ENCODE data around the gene MTF2. TPM values are rescaled to one million over a fixed set of nuclear protein-coding genes. Genes with fewer than 3 reads are reported as not detected.

MTF2 gene
- total and polyA plus RNA-seq, 9 donors, result 9.7 to 27.4 (median 21.3) TPM

- intact Hi-C loops (cut with DNase I), result loop anchor here in 1 of 4 donors (2.0 kb wide), 1 partner anchor 101 kb away; the partner anchor contains the start of gene MTF2
- 0 to 1% (median 0%) methylated on average over 66 to 78 of the region's 78 CpGs for WGBS, 3 donors
- no peaks in the 10 kb centered on the region for H3K27me3 ChIP-seq
Measured at GRCh38 chr1:93179886-93180722, 101.0 kb downstream of the MTF2 start, which contains the start of gene TMED5. Gene TMED5, minus strand, starts transcription at chr1:93180413. Its CDS starts 171 bp downstream, at chr1:93180242.

DNA sequence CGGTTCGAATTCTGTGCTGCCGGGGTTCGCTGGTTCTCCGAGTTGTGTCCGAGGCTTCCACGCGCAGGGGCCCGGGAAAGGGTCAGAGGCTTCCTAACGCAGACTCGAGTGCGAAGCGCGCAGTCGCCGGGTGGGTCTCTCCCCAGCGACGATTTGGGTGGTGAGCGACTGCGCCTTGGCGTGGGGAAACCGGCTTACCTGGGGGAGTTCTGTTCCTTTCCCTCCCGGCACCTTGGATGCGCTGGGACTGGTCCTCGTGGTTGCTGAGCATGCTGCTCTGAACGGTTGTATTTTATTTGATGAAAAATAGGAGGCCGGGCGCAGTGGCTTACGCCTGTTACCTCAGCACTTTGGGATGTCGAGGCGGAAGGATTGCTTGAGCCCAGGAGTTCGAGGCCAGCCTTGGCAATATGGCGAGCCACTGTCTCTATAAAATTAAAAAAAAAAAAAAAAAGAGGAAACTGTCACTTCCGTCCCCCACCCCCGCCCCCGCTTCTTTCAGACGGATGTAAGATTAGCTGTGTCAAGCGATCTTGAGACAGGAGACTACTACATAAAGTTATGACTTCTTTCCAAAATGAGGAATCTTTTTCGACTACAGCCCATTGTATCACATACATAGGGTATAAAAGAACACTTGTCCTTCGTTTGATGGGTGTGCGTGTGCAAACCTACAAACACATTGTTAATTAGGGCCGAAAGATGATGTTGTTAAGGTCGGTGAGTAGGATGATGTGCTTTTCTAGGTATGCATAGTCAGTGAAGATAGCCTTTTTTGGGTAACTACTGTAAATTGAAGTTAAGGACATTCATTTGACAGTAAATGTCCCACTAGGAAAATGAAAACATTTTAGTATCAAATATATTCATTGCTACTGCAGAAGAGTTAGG, 101.9 kb downstream of the MTF2 start, which contains the start of gene CCDC18:
Gene CCDC18 (plus strand): TSS at position 2 of the 891 bp plus-strand sequence. CDS start 2,638 bp downstream, outside the sequence.
- peaks cover 5% of the 10 kb centered on the region for H3K4me1 ChIP-seq (ENCODE audit: insufficient read depth)
- H3K4me3 ChIP-seq, result peak within 1 kb of the TSS; percentile 91
- no peak for DNase-seq
- no peak for TF ChIP-seq CTCF (IDR thresholded peaks at IDR 0.05)
- no peak for TF ChIP-seq POLR2A (IDR thresholded peaks at IDR 0.05)
- TF ChIP-seq EP300 (IDR thresholded peaks at IDR 0.05), result no peak
- no peaks in the 10 kb centered on the region for H3K27me3 ChIP-seq
- peak within 1 kb of the TSS; percentile 82 to 100 for H3K27ac ChIP-seq
- H3K36me3 ChIP-seq, result no peaks in the 10 kb centered on the region
- intact Hi-C loops (cut with DNase I), result loop anchor here in 1 of 4 donors (2.0 kb wide), 1 partner anchor 102 kb away; the partner anchor contains the start of gene MTF2
- H3K9me3 ChIP-seq, result no peaks in the 10 kb centered on the region
- WGBS, 3 donors, result 2 to 5% (median 3%) methylated on average over 24 to 43 of the region's 43 CpGs

More at GRCh38 chr1:93179886-93180722, 101.0 kb downstream of the MTF2 start, which contains the start of gene TMED5:
- H3K4me1 ChIP-seq (ENCODE audit: insufficient read depth), result peaks cover 5% of the 10 kb centered on the region
- H3K36me3 ChIP-seq, result no peaks in the 10 kb centered on the region
- H3K4me3 ChIP-seq, result peak within 1 kb of the TSS; percentile 91
- DNase-seq, result peak; percentile 97 to 98 (median 98)
- H3K9me3 ChIP-seq, result no peaks in the 10 kb centered on the region
- peak within 1 kb of the TSS; percentile 82 to 100 for H3K27ac ChIP-seq
- TF ChIP-seq POLR2A (IDR thresholded peaks at IDR 0.05) (peak; percentile 96), CTCF (IDR thresholded peaks at IDR 0.05) (peak in 2 of 3 donors; percentile 49 to 60), EP300 (IDR thresholded peaks at IDR 0.05) (no peak)

DNA sequence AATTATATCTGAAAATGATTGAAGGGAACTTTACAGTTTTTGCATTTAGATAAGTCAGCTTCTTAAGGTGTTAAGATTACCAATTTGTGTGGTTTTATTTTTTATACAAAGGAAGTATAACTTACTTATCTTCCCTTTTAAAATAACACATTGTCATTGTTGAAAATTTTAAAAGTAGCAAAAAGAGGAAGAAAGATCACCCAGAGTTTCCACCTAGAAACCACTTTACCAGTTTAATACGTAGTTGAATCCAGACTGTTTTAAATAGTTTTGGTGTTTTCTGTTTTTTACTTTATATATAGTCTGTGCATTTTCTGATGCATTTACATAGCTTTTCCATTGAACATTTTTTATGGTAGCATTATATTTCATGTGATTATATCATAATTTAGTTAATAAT, 107.6 kb downstream of the MTF2 start:
- TF ChIP-seq EP300 (IDR thresholded peaks at IDR 0.05), result no peak
- TF ChIP-seq CTCF (IDR thresholded peaks at IDR 0.05), result no peak
- no peak for TF ChIP-seq POLR2A (IDR thresholded peaks at IDR 0.05)
- no peaks in the 10 kb centered on the region for H3K9me3 ChIP-seq
- no peak overlapping the region for H3K27ac ChIP-seq
- intact Hi-C loops (cut with DNase I), result no loop called here
- H3K4me3 ChIP-seq, result no peak overlapping the region
- DNase-seq, result no peak
- no peaks in the 10 kb centered on the region for H3K27me3 ChIP-seq
- no peaks in the 10 kb centered on the region for H3K4me1 ChIP-seq (ENCODE audit: insufficient read depth)
- WGBS, 3 donors, result 92 to 96% (median 95%) methylated on average over 1 of the region's 1 CpG
- no peaks in the 10 kb centered on the region for H3K36me3 ChIP-seq

Other genes starting within 250 kb of the MTF2 start
- gene RPL5, start 247.2 kb upstream of the MTF2 start, total RNA-seq, result 1,000 to 10,000 TPM; 1,987 to 4,964 (median 2,752) TPM
- gene RPL5, start 247.2 kb upstream of the MTF2 start, polyA plus RNA-seq, result 1,000 to 10,000 TPM; 3,513 to 4,311 TPM
- gene DIPK1A, start 117.8 kb upstream of the MTF2 start, total RNA-seq, result 10 to 100 TPM in 2 of 7 donors, 1 to 10 TPM in 5; 5.1 to 11.9 (median 8.6) TPM
- 10 to 100 TPM in 1 of 2 donors, 1 to 10 TPM in 1; 4.7 to 15.4 TPM for gene DIPK1A, start 117.8 kb upstream of the MTF2 start, polyA plus RNA-seq
- gene TMED5, start 101.1 kb downstream of the MTF2 start, total RNA-seq, result 10 to 100 TPM; 27.7 to 51.0 (median 37.1) TPM
- gene TMED5, start 101.1 kb downstream of the MTF2 start, polyA plus RNA-seq, result 10 to 100 TPM; 15.2 to 37.4 TPM
- gene CCDC18, start 101.4 kb downstream of the MTF2 start, total RNA-seq, result 1 to 10 TPM; 1.5 to 4.5 (median 3.7) TPM
- gene CCDC18, start 101.4 kb downstream of the MTF2 start, polyA plus RNA-seq, result 1 to 10 TPM; 1.7 to 1.9 TPM

Data from ovary (tissue), 9 donors.